ENCODE measurements around the gene IL19. TPM values are rescaled to one million over a fixed set of nuclear protein-coding genes. Genes with fewer than 3 reads are reported as not detected.

The IL19 gene
- total and polyA plus RNA-seq, 2 of the 13 experiments (the other 11 are each of a cell fraction or from before 2014, with no cell fraction given) = not detected

DNA sequence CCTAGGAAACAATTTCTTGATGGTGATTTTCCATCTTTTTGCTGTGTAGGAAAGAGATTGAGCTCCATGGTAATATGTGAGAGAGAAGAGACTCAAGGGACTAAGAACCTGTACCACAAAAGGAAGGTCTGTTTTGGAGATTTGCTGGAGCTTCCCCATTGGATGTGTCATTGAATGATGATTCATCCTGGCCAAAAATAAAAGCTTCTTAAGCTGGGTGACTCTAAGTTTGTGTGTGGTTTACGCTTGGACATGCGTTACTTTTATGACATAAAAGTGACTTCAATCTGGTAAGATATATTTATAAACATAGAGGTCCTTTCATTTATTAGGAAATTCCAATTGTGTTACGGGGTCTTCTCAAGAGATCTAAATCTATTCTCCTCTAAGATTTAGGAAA lies 17.4 kb upstream of the IL19 start:
- Histone ChIP-seq H3K4me2 (ENCODE audit: low read depth, low read length) (no peak overlapping the region), H3K9me3 (ENCODE audit: low read length) (no peaks in the 10 kb centered on the region), H3K4me3 (replicated peaks in 1 of 3; ENCODE audit: insufficient read depth in 1 of 3, low read depth in 2 of 3, low read length in 3 of 3) (no peak overlapping the region), H3K27ac (ENCODE audit: extremely low read length, insufficient read depth, low read length) (no peak overlapping the region), H3K36me3 (replicated peaks in 1 of 2; ENCODE audit: control insufficient read depth in 1 of 2, insufficient read depth in 2 of 2, low read length in 2 of 2) (no peaks in the 10 kb centered on the region), H2AFZ (ENCODE audit: low read length) (no peak overlapping the region), H4K20me1 (ENCODE audit: insufficient read depth, low read length) (no peaks in the 10 kb centered on the region), H3K27me3 (ENCODE audit: control insufficient read depth in 1 of 2, insufficient read depth in 2 of 2, low read length in 2 of 2) (peaks cover 0 to 13% of the 10 kb centered on the region in 2 experiments; a peak in 3 of 5 replicates), H3K9ac (ENCODE audit: insufficient read depth, low read depth, low read length) (no peak overlapping the region), H3K4me1 (ENCODE audit: insufficient read depth, low read length) (no peaks in the 10 kb centered on the region), H3K79me2 (ENCODE audit: insufficient read depth, low read length) (no peaks in the 10 kb centered on the region)
- intact Hi-C loops (cut with micrococcal nuclease; ENCODE audit: unreplicated experiment) = no loop called here
- no peak for ATAC-seq
- 44% methylated on average over 3 of the region's 3 CpGs for WGBS (ENCODE audit: low lambda C conversion rate)
- no TSS peak for BruUV-seq (replicated peaks)
- in situ Hi-C loops (cut with HindIII; ENCODE audit: extremely low pct_ligation_motif_present, low pct_unique_long_range_greater_than_20kb) = no loop called here
- DNase-seq (ENCODE audit: low spot score) = no peak
- FAIRE-seq = no peak
- POLR2A ChIA-PET = no interaction called here
- no peak for TF ChIP-seq MED8 (CRISPR knock-in tag; IDR thresholded peaks at IDR 0.05; ENCODE audit: insufficient replicate concordance)
- TF ChIP-seq ZNF773 (CRISPR knock-in tag; IDR thresholded peaks at IDR 0.05; ENCODE audit: borderline replicate concordance) = no peak
- TF ChIP-seq, protein P1, sequence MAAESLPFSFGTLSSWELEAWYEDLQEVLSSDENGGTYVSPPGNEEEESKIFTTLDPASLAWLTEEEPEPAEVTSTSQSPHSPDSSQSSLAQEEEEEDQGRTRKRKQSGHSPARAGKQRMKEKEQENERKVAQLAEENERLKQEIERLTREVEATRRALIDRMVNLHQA (CRISPR knock-in tag; IDR thresholded peaks at IDR 0.05) = no peak
- no peak for TF ChIP-seq SCMH1 (CRISPR knock-in tag; IDR thresholded peaks at IDR 0.05; ENCODE audit: borderline replicate concordance)
- no peak for TF ChIP-seq ZNF17 (CRISPR knock-in tag; IDR thresholded peaks at IDR 0.05)
- TF ChIP-seq FOXK2 (IDR thresholded peaks at IDR 0.05) = no peak
- TF ChIP-seq ZNF333 (CRISPR knock-in tag; IDR thresholded peaks at IDR 0.05; ENCODE audit: borderline replicate concordance) = no peak
- TF ChIP-seq, protein P2, sequence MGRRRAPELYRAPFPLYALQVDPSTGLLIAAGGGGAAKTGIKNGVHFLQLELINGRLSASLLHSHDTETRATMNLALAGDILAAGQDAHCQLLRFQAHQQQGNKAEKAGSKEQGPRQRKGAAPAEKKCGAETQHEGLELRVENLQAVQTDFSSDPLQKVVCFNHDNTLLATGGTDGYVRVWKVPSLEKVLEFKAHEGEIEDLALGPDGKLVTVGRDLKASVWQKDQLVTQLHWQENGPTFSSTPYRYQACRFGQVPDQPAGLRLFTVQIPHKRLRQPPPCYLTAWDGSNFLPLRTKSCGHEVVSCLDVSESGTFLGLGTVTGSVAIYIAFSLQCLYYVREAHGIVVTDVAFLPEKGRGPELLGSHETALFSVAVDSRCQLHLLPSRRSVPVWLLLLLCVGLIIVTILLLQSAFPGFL (CRISPR knock-in tag; IDR thresholded peaks at IDR 0.05) = no peak
- TF ChIP-seq ATAD3A (CRISPR knock-in tag; IDR thresholded peaks at IDR 0.05) = no peak
- TF ChIP-seq ZNF337 (CRISPR knock-in tag; IDR thresholded peaks at IDR 0.05; ENCODE audit: borderline replicate concordance, low read depth) = no peak
- TF ChIP-seq ZFP1 (CRISPR knock-in tag; IDR thresholded peaks at IDR 0.05) = no peak
- TF ChIP-seq, protein P3, sequence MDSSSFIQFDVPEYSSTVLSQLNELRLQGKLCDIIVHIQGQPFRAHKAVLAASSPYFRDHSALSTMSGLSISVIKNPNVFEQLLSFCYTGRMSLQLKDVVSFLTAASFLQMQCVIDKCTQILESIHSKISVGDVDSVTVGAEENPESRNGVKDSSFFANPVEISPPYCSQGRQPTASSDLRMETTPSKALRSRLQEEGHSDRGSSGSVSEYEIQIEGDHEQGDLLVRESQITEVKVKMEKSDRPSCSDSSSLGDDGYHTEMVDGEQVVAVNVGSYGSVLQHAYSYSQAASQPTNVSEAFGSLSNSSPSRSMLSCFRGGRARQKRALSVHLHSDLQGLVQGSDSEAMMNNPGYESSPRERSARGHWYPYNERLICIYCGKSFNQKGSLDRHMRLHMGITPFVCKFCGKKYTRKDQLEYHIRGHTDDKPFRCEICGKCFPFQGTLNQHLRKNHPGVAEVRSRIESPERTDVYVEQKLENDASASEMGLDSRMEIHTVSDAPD (CRISPR knock-in tag; IDR thresholded peaks at IDR 0.05) = no peak
- CTCF ChIA-PET (ENCODE audit: low intra/inter-chr PET ratio, low total read pairs) = no interaction called here
